MM.1S (cell line): ENCODE results near the gene ZNF724.
"Not testable (repeated sequence)": the region's sequence is repeated elsewhere in the genome, so short reads cannot be mapped to it uniquely, and the experiment has no call there.

Experiments
- DNase-seq: peaks from one replicate; pipeline ENCODE4 v3.0.0-alpha.2; 2015
- H2AFZ ChIP-seq: fragments of 300-600 bp; sonication (generic); 2 replicates; pipeline ENCODE4 v1.6.0; 2016; ENCODE audit warnings: antibody characterized with exemption, low read length
- H3F3A ChIP-seq: fragments of 300-600 bp; sonication (generic); 2 replicates; pipeline ENCODE4 v1.6.1; 2016; ENCODE audit warnings: mild to moderate bottlenecking, antibody characterized with exemption, low read length, moderate library complexity, mixed read lengths; ENCODE audit not compliant: insufficient read depth
- H3K27ac ChIP-seq: fragments of 300-600 bp; sonication (generic); 2 replicates; pipeline ENCODE4 v1.5.1; 2016; ENCODE audit warnings: mild to moderate bottlenecking, low read length
- H3K27me3 ChIP-seq: fragments of 300-600 bp; sonication (generic); replicated peaks from 2 replicates; pipeline ENCODE4 v1.6.0; 2016; ENCODE audit warnings: low read length; ENCODE audit not compliant: insufficient read depth
- H3K36me3 ChIP-seq: fragments of 300-600 bp; sonication (generic); replicated peaks from 2 replicates; pipeline ENCODE4 v1.6.1; 2016; ENCODE audit warnings: mild to moderate bottlenecking, low read length, mixed read lengths; ENCODE audit not compliant: insufficient read depth
- H3K4me1 ChIP-seq: fragments of 300-600 bp; sonication (generic); 2 replicates; pipeline ENCODE4 v1.6.1; 2016; ENCODE audit warnings: low read length, mixed read lengths
- H3K4me2 ChIP-seq: fragments of 300-600 bp; sonication (generic); 2 replicates; pipeline ENCODE4 v1.6.0; 2016; ENCODE audit warnings: low read depth, low read length
- H3K4me3 ChIP-seq: fragments of 300-600 bp; sonication (generic); 2 replicates; pipeline ENCODE4 v1.5.1; 2016; ENCODE audit warnings: low read length, mixed read lengths
- H3K79me2 ChIP-seq: fragments of 300-600 bp; sonication (generic); 2 replicates; pipeline ENCODE4 v1.6.1; 2016; ENCODE audit warnings: mixed run types, low read length, mixed read lengths
- H3K9ac ChIP-seq: fragments of 300-600 bp; sonication (generic); 2 replicates; pipeline ENCODE4 v1.6.1; 2016; ENCODE audit warnings: low read length, mixed read lengths
- H3K9me2 ChIP-seq: fragments of 300-600 bp; sonication (generic); replicated peaks from 2 replicates; pipeline ENCODE4 v1.6.1; 2016; ENCODE audit warnings: mild to moderate bottlenecking, low read length, mixed read lengths; ENCODE audit not compliant: insufficient read depth
- H3K9me3 ChIP-seq: fragments of 300-600 bp; sonication (generic); replicated peaks from 2 replicates; pipeline ENCODE4 v1.6.1; 2016; ENCODE audit warnings: mild to moderate bottlenecking, low read length, mixed read lengths; ENCODE audit not compliant: insufficient read depth
- H4K20me1 ChIP-seq: fragments of 300-600 bp; sonication (generic); 2 replicates; pipeline ENCODE4 v1.6.1; 2016; ENCODE audit warnings: mild to moderate bottlenecking, low read length, moderate library complexity, mixed read lengths; ENCODE audit not compliant: insufficient read depth
- EZH2 ChIP-seq: fragments of 300-600 bp; sonication (generic); optimal IDR thresholded peaks from 2 replicates; pipeline ENCODE3; 2017; ENCODE audit warnings: low read depth, mild to moderate bottlenecking, antibody characterized with exemption, low read length, mixed read lengths
- EZH2phosphoT487 ChIP-seq: fragments of 300-600 bp; sonication (generic); IDR thresholded peaks from 2 replicates; pipeline ENCODE4 v1.6.1; 2018; ENCODE audit warnings: antibody characterized with exemption, low read length
- TF ChIP-seq, protein P1 (sequence below): fragments of 300-600 bp; sonication (generic); IDR thresholded peaks from 2 replicates; pipeline ENCODE4 v1.5.1; 2016; ENCODE audit warnings: antibody characterized with exemption, low read length, mixed read lengths

ZNF724 gene

GRCh38 chr19:23281663-23282276, 31.6 kb upstream of the ZNF724 start:
- Histone ChIP-seq H3K4me3 (no peak overlapping the region), H3F3A (peaks cover 5% of the 10 kb centered on the region; the same call in 1 of the 2 replicates), H3K27me3 (no peaks in the 10 kb centered on the region), H3K9ac (no peak overlapping the region), H3K79me2 (no peaks in the 10 kb centered on the region), H3K9me2 (no peaks in the 10 kb centered on the region), H3K9me3 (no peaks in the 10 kb centered on the region), H3K4me2 (peak overlapping the region; percentile 53; the same call in 1 of the 2 replicates), H3K4me1 (no peaks in the 10 kb centered on the region), H3K27ac (no peak overlapping the region; the same call in 1 of the 2 replicates), H4K20me1 (no peaks in the 10 kb centered on the region), H2AFZ (no peak overlapping the region), H3K36me3 (no peaks in the 10 kb centered on the region)
- DNase-seq = peak; percentile 19
- TF ChIP-seq EZH2phosphoT487 (no peak), EZH2 (no peak)
- TF ChIP-seq, protein P1, sequence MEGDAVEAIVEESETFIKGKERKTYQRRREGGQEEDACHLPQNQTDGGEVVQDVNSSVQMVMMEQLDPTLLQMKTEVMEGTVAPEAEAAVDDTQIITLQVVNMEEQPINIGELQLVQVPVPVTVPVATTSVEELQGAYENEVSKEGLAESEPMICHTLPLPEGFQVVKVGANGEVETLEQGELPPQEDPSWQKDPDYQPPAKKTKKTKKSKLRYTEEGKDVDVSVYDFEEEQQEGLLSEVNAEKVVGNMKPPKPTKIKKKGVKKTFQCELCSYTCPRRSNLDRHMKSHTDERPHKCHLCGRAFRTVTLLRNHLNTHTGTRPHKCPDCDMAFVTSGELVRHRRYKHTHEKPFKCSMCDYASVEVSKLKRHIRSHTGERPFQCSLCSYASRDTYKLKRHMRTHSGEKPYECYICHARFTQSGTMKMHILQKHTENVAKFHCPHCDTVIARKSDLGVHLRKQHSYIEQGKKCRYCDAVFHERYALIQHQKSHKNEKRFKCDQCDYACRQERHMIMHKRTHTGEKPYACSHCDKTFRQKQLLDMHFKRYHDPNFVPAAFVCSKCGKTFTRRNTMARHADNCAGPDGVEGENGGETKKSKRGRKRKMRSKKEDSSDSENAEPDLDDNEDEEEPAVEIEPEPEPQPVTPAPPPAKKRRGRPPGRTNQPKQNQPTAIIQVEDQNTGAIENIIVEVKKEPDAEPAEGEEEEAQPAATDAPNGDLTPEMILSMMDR = no peak

- H3K4me2 ChIP-seq, H3K79me2 ChIP-seq, H4K20me1 ChIP-seq, DNase-seq, H3K9me2 ChIP-seq, H3K4me1 ChIP-seq, H3K27ac ChIP-seq, H3K36me3 ChIP-seq, H3K9me3 ChIP-seq, H3F3A ChIP-seq, H3K4me3 ChIP-seq, H3K9ac ChIP-seq, H2AFZ ChIP-seq, H3K27me3 ChIP-seq: not testable (repeated sequence)
Observed at GRCh38 chr19:23278118-23278517, 27.9 kb upstream of the ZNF724 start.

DNA sequence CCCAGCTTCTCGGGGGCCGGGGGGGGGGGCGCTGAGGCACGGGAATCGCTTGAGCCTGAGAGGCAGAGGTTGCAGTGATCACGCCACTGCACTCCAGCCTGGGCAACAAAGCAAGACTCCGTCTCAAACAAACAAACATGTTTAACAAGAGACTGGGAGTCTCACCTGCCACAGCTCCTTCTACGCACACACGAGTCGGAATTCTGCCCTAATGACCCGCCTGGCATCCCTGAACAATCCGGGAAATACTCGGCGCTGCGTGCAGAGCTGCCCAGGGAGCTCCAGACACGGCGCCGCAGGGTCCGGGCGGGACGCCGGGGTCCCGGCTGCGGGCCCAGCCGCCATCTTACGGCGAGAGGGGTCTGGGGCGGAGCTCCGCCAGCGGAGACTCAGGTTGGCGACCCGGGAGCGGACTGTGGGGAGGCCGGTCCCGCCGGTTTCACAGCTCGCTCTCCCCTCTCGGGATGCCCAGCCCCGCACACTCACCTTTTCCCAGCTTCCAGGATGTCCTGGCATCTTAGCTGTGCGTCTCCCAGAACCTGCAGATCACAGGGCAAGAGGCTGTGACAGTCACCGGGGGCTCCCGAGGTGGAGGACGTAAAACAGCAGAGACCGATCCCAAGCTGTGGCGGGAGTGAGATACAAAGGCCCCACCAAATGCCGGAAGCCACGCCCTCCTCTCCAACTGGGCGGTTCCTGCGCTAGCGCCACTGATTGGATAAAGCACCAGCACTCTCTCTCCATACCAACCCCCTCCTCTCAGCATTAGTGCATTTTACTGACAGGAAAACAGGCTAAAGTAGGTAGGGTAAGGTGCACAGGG, 23.6 kb upstream of the ZNF724 start:
- Histone ChIP-seq H3F3A (no peaks in the 10 kb centered on the region), H3K36me3 (no peaks in the 10 kb centered on the region), H3K4me3 (peak overlapping the region; percentile 93), H3K27ac (peak overlapping the region; percentile 27; the same call in 1 of the 2 replicates), H3K9ac (peak overlapping the region; percentile 62; the same call in 1 of the 2 replicates), H2AFZ (peak overlapping the region; percentile 99), H3K9me3 (no peaks in the 10 kb centered on the region), H4K20me1 (no peaks in the 10 kb centered on the region), H3K79me2 (peaks cover 8% of the 10 kb centered on the region; the same call in 1 of the 2 replicates), H3K4me2 (peak overlapping the region; percentile 62; the same call in 1 of the 2 replicates), H3K27me3 (no peaks in the 10 kb centered on the region), H3K9me2 (no peaks in the 10 kb centered on the region), H3K4me1 (no peaks in the 10 kb centered on the region)
- DNase-seq = peak; percentile 88
- TF ChIP-seq EZH2phosphoT487 (no peak), EZH2 (no peak)
- TF ChIP-seq, protein P1 = no peak
